Measurements from ENCODE around the gene HERPUD1.

Gene HERPUD1

GRCh38 chr16:56936950-56937349, 5.0 kb downstream of the HERPUD1 start (continued):
- TF ChIP-seq KLF7 (tag by site-specific recombination; IDR thresholded peaks at IDR 0.05; ENCODE audit: borderline replicate concordance): no peak
- TF ChIP-seq ZNF449 (tag by site-specific recombination; IDR thresholded peaks at IDR 0.05): no peak
- TF ChIP-seq ZNF416 (tag by site-specific recombination; IDR thresholded peaks at IDR 0.05): no peak
- no peak for TF ChIP-seq ZNF558 (tag by site-specific recombination; IDR thresholded peaks at IDR 0.05)
- no peak for TF ChIP-seq ZNF837 (tag by site-specific recombination; IDR thresholded peaks at IDR 0.05)
- TF ChIP-seq SP2 (tag by site-specific recombination; IDR thresholded peaks at IDR 0.05): no peak
- TF ChIP-seq ZNF501 (tag by site-specific recombination; IDR thresholded peaks at IDR 0.05): no peak
- TF ChIP-seq ZNF121 (tag by site-specific recombination; IDR thresholded peaks at IDR 0.05): no peak

DNA sequence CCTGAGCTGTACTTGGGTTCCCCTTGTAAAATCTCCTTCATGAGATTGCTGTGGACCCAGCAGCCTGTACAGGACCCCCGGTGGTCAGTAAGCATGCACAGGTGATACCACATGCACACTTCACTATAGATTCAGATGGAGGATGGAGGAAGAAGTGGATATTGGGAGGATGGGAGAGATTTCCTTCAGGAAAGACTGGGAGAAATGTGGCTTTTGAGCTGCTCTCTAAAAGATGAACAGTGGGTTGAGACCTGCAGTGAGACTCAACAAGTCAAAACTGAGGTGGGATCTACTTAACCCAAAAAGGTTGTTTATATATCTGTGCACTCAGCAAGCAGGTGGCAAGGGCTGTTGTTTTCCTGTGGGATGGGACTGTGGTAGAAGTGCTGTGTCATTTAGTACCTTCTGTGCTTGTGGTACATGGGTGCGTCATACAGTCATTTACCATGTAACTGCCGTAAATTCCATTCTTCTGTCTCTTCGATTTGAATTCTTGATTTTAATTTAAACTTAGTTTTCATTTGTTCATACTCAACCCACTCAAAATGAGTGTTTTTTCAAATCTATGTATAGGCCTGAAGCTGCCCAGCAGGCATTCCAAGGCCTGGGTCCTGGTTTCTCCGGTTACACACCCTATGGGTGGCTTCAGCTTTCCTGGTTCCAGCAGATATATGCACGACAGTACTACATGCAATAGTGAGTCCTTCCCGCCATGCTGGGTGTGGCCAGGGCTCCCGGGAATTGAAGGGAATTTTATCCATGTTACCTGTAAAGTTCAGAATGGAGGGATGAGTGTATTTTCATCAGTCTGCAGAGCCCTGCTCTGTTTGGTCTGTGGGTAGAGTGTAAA, 6.9 kb downstream of the HERPUD1 start:
- no peaks in the 10 kb centered on the region for H3K4me1 ChIP-seq (ENCODE audit: control insufficient read depth, insufficient read depth, low read length)

DNA sequence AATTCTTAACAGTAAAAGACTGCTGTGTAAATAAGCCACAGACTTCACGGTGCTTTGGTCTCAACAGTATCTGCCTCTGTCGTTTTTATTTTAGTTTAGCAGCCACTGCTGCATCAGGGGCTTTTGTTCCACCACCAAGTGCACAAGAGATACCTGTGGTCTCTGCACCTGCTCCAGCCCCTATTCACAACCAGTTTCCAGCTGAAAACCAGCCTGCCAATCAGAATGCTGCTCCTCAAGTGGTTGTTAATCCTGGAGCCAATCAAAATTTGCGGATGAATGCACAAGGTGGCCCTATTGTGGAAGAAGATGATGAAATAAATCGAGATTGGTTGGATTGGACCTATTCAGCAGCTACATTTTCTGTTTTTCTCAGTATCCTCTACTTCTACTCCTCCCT, 7.9 kb downstream of the HERPUD1 start:
- ChIA-PET POLR2A (no interaction called here), CTCF (no interaction called here)
- H3K9me3 ChIP-seq (ENCODE audit: control insufficient read depth, insufficient read depth, low read depth, low read length): no peaks in the 10 kb centered on the region
- TF ChIP-seq SP7 (tag by site-specific recombination; IDR thresholded peaks at IDR 0.05) (no peak), ZNF529 (tag by site-specific recombination; IDR thresholded peaks at IDR 0.05; ENCODE audit: insufficient replicate concordance) (no peak), ZNF23 (tag by site-specific recombination; IDR thresholded peaks at IDR 0.05; ENCODE audit: borderline replicate concordance) (no peak)
- no peak overlapping the region for H3K27ac ChIP-seq (ENCODE audit: extremely low read depth, low read depth, low read length)
- no peak overlapping the region for H3K4me3 ChIP-seq (ENCODE audit: low read depth, low read length)
- peaks cover 40 to 97% of the 10 kb centered on the region in 2 experiments for H3K36me3 ChIP-seq (ENCODE audit: control insufficient read depth in 2 of 2, insufficient read depth in 1 of 2, low read length in 2 of 2)
- no peaks in the 10 kb centered on the region for H3K4me1 ChIP-seq (ENCODE audit: control insufficient read depth, insufficient read depth, low read length)

More for the DNA sequence above, 6.9 kb downstream of the HERPUD1 start:
- CTCF ChIA-PET: interaction anchor here (0.6 to 0.7 kb wide), 2 partner anchors 9 to 13 kb away, joined by 3 to 4 read pairs; no protein-coding TSS in a partner anchor
- Histone ChIP-seq H3K9me3 (ENCODE audit: control insufficient read depth, insufficient read depth, low read depth, low read length) (no peaks in the 10 kb centered on the region), H3K4me3 (ENCODE audit: low read depth, low read length) (no peak overlapping the region), H3K27ac (ENCODE audit: extremely low read depth, low read depth, low read length) (no peak overlapping the region), H3K36me3 (ENCODE audit: control insufficient read depth in 2 of 2, insufficient read depth in 1 of 2, low read length in 2 of 2) (peaks cover 32 to 88% of the 10 kb centered on the region in 2 experiments)
- TF ChIP-seq SCRT2 (tag by site-specific recombination; IDR thresholded peaks at IDR 0.05) (0 out of 2 replicates have a peak, but pooled peaks have one; percentile 14), ZNF175 (tag by site-specific recombination; IDR thresholded peaks at IDR 0.05) (no peak)
- POLR2A ChIA-PET: no interaction called here

GRCh38 chr16:56941092-56941491, 9.2 kb downstream of the HERPUD1 start:
- POLR2A ChIA-PET: interaction anchor here (2.2 kb wide), 1 partner anchor 10 kb away, joined by 11 read pairs; the partner anchor contains the start of gene HERPUD1

More at GRCh38 chr16:56941092-56941491, 9.2 kb downstream of the HERPUD1 start:
- no peak for TF ChIP-seq ZBTB7A (tag by site-specific recombination; IDR thresholded peaks at IDR 0.05; ENCODE audit: low read depth)
- no peak for TF ChIP-seq ZNF600 (tag by site-specific recombination; IDR thresholded peaks at IDR 0.05)
- TF ChIP-seq, protein P1, sequence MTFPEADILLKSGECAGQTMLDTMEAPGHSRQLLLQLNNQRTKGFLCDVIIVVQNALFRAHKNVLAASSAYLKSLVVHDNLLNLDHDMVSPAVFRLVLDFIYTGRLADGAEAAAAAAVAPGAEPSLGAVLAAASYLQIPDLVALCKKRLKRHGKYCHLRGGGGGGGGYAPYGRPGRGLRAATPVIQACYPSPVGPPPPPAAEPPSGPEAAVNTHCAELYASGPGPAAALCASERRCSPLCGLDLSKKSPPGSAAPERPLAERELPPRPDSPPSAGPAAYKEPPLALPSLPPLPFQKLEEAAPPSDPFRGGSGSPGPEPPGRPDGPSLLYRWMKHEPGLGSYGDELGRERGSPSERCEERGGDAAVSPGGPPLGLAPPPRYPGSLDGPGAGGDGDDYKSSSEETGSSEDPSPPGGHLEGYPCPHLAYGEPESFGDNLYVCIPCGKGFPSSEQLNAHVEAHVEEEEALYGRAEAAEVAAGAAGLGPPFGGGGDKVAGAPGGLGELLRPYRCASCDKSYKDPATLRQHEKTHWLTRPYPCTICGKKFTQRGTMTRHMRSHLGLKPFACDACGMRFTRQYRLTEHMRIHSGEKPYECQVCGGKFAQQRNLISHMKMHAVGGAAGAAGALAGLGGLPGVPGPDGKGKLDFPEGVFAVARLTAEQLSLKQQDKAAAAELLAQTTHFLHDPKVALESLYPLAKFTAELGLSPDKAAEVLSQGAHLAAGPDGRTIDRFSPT (tag by site-specific recombination; IDR thresholded peaks at IDR 0.05): no peak
- TF ChIP-seq ZNF169 (tag by site-specific recombination; IDR thresholded peaks at IDR 0.05): no peak
- TF ChIP-seq ZNF112 (tag by site-specific recombination; IDR thresholded peaks at IDR 0.05): no peak
- TF ChIP-seq ZNF174 (tag by site-specific recombination; IDR thresholded peaks at IDR 0.05): no peak
- TF ChIP-seq ZFP69B (tag by site-specific recombination; IDR thresholded peaks at IDR 0.05): no peak
- TF ChIP-seq ZNF202 (tag by site-specific recombination; IDR thresholded peaks at IDR 0.05; ENCODE audit: borderline replicate concordance): no peak
- TF ChIP-seq GLIS1 (tag by site-specific recombination; IDR thresholded peaks at IDR 0.05): no peak
- TF ChIP-seq ZNF138 (tag by site-specific recombination; IDR thresholded peaks at IDR 0.05; ENCODE audit: borderline replicate concordance): no peak
- TF ChIP-seq, protein P2, sequence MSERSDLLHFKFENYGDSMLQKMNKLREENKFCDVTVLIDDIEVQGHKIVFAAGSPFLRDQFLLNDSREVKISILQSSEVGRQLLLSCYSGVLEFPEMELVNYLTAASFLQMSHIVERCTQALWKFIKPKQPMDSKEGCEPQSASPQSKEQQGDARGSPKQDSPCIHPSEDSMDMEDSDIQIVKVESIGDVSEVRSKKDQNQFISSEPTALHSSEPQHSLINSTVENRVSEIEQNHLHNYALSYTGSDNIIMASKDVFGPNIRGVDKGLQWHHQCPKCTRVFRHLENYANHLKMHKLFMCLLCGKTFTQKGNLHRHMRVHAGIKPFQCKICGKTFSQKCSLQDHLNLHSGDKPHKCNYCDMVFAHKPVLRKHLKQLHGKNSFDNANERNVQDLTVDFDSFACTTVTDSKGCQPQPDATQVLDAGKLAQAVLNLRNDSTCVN (tag by site-specific recombination; optimal IDR thresholded peaks at IDR 0.05): no peak
- TF ChIP-seq ZNF560 (tag by site-specific recombination; IDR thresholded peaks at IDR 0.05; ENCODE audit: borderline replicate concordance): no peak
- Histone ChIP-seq H3K36me3 (ENCODE audit: control insufficient read depth in 2 of 2, insufficient read depth in 1 of 2, low read length in 2 of 2) (peaks cover 37 to 91% of the 10 kb centered on the region in 2 experiments), H3K4me3 (ENCODE audit: low read depth, low read length) (no peak overlapping the region), H3K27ac (ENCODE audit: extremely low read depth, low read depth, low read length) (no peak overlapping the region), H3K4me1 (ENCODE audit: control insufficient read depth, insufficient read depth, low read length) (no peaks in the 10 kb centered on the region), H3K9me3 (ENCODE audit: control insufficient read depth, insufficient read depth, low read depth, low read length) (no peaks in the 10 kb centered on the region)
- CTCF ChIA-PET: interaction anchor here (0.7 to 1.7 kb wide), 5 partner anchors 10 to 166 kb away, joined by 3 to 11 read pairs (median 3); no protein-coding TSS in a partner anchor

Data from HEK293 (cell line).